ENCODE data around the gene MANF. TPM values are rescaled to one million over a fixed set of nuclear protein-coding genes. Genes with fewer than 3 reads are reported as not detected.

The MANF gene
- total RNA-seq, 2 donors from 2014 or later: 25.4 to 35.6 TPM

DNA sequence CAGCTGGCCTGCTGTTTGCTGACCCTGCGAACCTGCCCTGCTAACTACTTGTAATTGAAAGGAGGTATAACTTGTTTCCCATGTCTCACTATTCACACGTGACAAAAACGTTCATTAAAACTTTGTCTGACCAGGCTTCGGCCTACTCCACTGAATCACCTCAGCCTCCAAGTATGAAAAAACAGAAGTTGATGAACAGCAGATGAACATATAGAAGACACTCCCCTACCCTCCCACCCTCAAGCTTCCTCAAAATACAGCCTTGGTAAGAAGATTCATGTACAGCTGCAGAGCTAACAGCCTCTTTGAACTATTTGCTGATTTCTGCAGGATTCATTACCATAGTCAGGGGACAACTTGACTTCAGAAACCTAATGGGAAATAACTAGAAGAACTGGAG lies 16.6 kb downstream of the MANF start:
- ATAC-seq (no peak), DNase-seq (peak in 1 of 4 donors; percentile 35)
- WGBS, 2 donors: 73 to 86% methylated on average over 4 of the region's 4 CpGs
- intact Hi-C loops (cut with DNase I): loop anchor here (10.0 kb wide), 1 partner anchor 93 kb away; no protein-coding TSS in a partner anchor
- Histone ChIP-seq H3K9me3 (no peaks in the 10 kb centered on the region), H3K27ac (no peak overlapping the region), H3K4me3 (no peak overlapping the region), H3K36me3 (replicated peaks in 1 of 2; ENCODE audit: insufficient read depth in 1 of 2, low read depth in 2 of 2) (peaks cover 0 to 10% of the 10 kb centered on the region in 2 donors), H3K4me1 (no peaks in the 10 kb centered on the region), H3K27me3 (no peaks in the 10 kb centered on the region)
- TF ChIP-seq POLR2A (IDR thresholded peaks at IDR 0.05): no peak
- TF ChIP-seq, protein P1, sequence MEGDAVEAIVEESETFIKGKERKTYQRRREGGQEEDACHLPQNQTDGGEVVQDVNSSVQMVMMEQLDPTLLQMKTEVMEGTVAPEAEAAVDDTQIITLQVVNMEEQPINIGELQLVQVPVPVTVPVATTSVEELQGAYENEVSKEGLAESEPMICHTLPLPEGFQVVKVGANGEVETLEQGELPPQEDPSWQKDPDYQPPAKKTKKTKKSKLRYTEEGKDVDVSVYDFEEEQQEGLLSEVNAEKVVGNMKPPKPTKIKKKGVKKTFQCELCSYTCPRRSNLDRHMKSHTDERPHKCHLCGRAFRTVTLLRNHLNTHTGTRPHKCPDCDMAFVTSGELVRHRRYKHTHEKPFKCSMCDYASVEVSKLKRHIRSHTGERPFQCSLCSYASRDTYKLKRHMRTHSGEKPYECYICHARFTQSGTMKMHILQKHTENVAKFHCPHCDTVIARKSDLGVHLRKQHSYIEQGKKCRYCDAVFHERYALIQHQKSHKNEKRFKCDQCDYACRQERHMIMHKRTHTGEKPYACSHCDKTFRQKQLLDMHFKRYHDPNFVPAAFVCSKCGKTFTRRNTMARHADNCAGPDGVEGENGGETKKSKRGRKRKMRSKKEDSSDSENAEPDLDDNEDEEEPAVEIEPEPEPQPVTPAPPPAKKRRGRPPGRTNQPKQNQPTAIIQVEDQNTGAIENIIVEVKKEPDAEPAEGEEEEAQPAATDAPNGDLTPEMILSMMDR (IDR thresholded peaks at IDR 0.05): no peak

DNA sequence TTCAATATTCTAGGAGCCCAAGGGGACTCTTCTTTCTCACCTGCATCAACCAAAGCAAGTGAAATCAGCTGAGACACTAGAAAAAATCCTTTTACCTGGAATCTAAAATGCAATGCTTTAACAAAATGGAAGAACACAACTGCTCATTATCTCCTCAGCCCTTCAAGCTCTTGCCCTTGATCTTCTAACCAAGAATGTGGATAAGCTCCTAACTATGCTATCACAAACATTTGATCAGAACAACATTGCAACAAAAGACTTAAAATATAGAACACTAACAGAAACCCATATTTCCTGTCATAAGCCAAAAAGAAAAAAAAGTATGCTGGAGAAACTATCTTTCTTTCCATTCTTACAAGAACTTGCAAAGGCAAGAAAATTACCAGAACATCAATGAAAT lies 18.6 kb downstream of the MANF start:
- DNase-seq (no peak), ATAC-seq (no peak)
- peaks cover 0 to 6% of the 10 kb centered on the region in 2 donors for H3K36me3 ChIP-seq (replicated peaks in 1 of 2; ENCODE audit: insufficient read depth in 1 of 2, low read depth in 2 of 2)
- intact Hi-C loops (cut with DNase I): loop anchor here (10.0 kb wide), 1 partner anchor 91 kb away; no protein-coding TSS in a partner anchor
- H3K27me3 ChIP-seq: no peaks in the 10 kb centered on the region
- no peak overlapping the region for H3K27ac ChIP-seq
- no peaks in the 10 kb centered on the region for H3K4me1 ChIP-seq
- no peak overlapping the region for H3K4me3 ChIP-seq
- TF ChIP-seq, protein P1 (IDR thresholded peaks at IDR 0.05): no peak
- TF ChIP-seq POLR2A (IDR thresholded peaks at IDR 0.05): no peak
- H3K9me3 ChIP-seq: no peaks in the 10 kb centered on the region

DNA sequence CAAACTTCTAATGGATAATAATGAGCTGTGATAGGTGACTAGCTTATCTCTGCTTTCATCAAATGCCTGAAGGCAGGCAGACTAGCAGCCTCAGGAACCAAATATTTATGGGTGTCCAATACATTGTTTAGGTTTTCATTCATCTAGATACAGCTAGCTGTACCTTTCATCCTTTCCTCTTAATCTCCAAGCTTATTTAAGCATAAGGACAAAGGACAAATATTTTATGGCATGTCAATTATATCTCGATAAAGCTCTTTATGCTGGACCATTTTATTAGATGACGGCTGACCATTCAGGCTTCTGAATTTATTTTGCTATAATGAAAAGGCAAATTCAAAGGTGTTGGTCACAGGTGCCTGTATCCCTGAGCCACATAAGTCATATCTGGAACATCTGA lies 22.9 kb downstream of the MANF start:
- H3K27ac ChIP-seq: no peak overlapping the region
- 93 to 98% methylated on average over 2 of the region's 2 CpGs for WGBS, 2 donors
- peaks cover 0 to 15% of the 10 kb centered on the region in 2 donors for H3K36me3 ChIP-seq (replicated peaks in 1 of 2; ENCODE audit: insufficient read depth in 1 of 2, low read depth in 2 of 2)
- no peaks in the 10 kb centered on the region for H3K9me3 ChIP-seq
- intact Hi-C loops (cut with DNase I): loop anchor here (10.0 kb wide), 1 partner anchor 87 kb away; no protein-coding TSS in a partner anchor
- H3K27me3 ChIP-seq: no peaks in the 10 kb centered on the region
- DNase-seq (no peak), ATAC-seq (no peak)
- H3K4me1 ChIP-seq: no peaks in the 10 kb centered on the region
- H3K4me3 ChIP-seq: no peak overlapping the region
- no peak for TF ChIP-seq POLR2A (IDR thresholded peaks at IDR 0.05)
- TF ChIP-seq, protein P1 (IDR thresholded peaks at IDR 0.05): no peak

DNA sequence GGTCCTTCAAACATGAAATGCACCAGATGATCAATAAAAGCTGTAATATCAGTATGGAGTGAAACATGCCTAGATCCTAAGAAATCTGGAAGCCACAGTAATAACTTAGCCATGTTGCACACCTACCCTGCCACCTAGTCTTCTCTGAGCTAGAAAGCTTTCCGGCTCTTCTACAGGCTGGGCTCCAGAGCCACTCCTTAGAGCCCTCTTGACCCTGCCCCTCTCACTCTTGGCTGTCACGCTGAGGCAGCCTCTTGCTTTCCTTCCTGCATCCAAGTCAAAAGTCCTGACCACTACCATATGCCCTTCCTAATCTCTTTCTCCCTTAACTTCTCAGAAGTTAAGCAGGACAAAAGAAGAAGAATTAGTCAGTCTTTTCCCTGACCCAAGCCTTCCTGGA lies 23.7 kb downstream of the MANF start:
- Histone ChIP-seq H3K9me3 (no peaks in the 10 kb centered on the region), H3K27me3 (no peaks in the 10 kb centered on the region), H3K4me3 (no peak overlapping the region), H3K36me3 (replicated peaks in 1 of 2; ENCODE audit: insufficient read depth in 1 of 2, low read depth in 2 of 2) (peaks cover 0 to 15% of the 10 kb centered on the region in 2 donors), H3K27ac (no peak overlapping the region), H3K4me1 (no peaks in the 10 kb centered on the region)
- DNase-seq: no peak
- intact Hi-C loops (cut with DNase I): loop anchor here (10.0 kb wide), 1 partner anchor 86 kb away; no protein-coding TSS in a partner anchor
- TF ChIP-seq, protein P1 (IDR thresholded peaks at IDR 0.05): no peak
- no peak for TF ChIP-seq POLR2A (IDR thresholded peaks at IDR 0.05)
- no peak for ATAC-seq
- 64 to 86% methylated on average over 2 of the region's 2 CpGs for WGBS, 2 donors

DNA sequence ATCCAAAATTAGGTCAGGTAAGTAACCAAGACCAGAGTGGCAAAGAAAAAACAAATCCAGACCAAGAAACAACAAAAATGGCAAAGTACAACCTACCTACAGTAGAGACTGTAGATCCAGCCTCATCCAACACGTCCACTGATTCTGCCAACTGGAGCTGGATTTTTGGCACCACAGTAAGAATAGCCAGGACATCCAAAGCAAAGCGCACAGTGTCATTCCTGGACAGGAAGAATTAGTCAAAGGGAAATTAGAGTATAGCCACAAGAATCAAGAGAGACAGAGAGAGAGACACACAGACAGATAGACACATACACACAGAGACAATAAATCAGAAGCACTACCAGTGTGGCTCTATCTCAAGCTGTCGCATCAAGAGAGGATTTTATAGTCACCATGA lies 37.1 kb downstream of the MANF start:
- TF ChIP-seq, protein P1 (IDR thresholded peaks at IDR 0.05): no peak
- no peak for TF ChIP-seq POLR2A (IDR thresholded peaks at IDR 0.05)
- intact Hi-C loops (cut with DNase I): no loop called here
- no peaks in the 10 kb centered on the region for H3K4me1 ChIP-seq
- no peak overlapping the region for H3K4me3 ChIP-seq
- H3K9me3 ChIP-seq: no peaks in the 10 kb centered on the region
- no peak for DNase-seq
- no peaks in the 10 kb centered on the region for H3K27me3 ChIP-seq
- H3K27ac ChIP-seq: no peak overlapping the region
- 95 to 98% methylated on average over 3 of the region's 3 CpGs for WGBS, 2 donors
- peaks cover 13 to 22% of the 10 kb centered on the region in 2 donors for H3K36me3 ChIP-seq (replicated peaks in 1 of 2; ENCODE audit: insufficient read depth in 1 of 2, low read depth in 2 of 2)
- no peak for ATAC-seq

Data from body of pancreas (tissue), 4 donors.